CD4-positive, alpha-beta T cell treated with Interferon alpha-2 for 1 hour (primary cell): ENCODE measurements around the gene SECTM1.
"Not testable (repeated sequence)": the region's sequence is repeated elsewhere in the genome, so short reads cannot be mapped to it uniquely, and the experiment has no call there.

Experiments used
- DNase-seq, 2 donors: peaks; one replicate each; pipeline ENCODE4 v3.0.0-alpha.2; 2020 to 2022

Gene SECTM1

DNA sequence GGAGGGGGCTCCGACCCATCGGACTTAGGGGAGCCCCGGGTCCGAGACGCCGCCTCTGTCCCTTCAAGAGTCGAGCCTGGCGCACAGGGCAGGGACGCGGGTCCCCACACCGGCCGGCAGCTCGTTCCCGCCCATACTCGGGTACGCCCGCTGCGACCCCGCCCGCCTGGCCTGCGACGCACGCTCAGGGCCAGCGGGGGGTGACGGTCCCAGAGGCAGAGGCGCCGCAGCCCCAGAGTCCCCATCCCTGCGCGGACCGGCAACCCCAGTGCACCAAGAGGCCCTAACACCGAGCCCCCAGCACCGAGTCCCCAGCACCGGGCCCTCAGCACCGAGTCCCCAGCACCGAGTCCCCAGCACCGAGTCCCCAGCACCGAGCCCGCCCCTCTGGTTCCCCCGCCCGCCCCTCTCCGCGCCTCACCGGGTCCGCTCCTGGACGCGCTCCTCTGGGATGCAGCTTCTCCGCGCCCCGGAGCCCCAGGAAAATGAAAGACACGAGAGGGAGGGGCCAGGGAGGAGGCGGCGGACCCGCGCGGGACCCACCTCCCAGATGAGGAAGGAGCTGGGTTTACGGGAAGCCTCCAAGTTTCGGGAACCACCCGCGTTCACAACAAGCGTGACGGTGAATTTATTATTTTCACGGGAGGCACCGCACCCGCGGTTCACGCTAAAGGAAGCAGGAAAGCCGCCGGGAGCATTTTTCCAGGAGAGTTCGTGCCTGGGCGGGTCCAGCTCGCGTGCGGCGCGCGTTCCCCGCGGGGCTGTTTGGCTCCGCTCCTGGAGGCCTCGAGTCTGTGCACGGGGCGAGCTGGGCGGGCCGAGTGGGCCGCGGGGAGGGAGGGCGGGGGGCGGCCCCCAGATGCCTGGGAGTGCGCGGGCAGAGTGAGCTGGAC is at the start of gene SECTM1:
Gene SECTM1, minus strand, starts transcription at position 488 of the 893 bp plus-strand sequence. CDS start 6,526 bp downstream, outside the sequence.
- peak; percentile 61 to 70 for DNase-seq

- no peak for DNase-seq
Measured at GRCh38 chr17:82382933-82383255, 49.3 kb upstream of the SECTM1 start.

DNA sequence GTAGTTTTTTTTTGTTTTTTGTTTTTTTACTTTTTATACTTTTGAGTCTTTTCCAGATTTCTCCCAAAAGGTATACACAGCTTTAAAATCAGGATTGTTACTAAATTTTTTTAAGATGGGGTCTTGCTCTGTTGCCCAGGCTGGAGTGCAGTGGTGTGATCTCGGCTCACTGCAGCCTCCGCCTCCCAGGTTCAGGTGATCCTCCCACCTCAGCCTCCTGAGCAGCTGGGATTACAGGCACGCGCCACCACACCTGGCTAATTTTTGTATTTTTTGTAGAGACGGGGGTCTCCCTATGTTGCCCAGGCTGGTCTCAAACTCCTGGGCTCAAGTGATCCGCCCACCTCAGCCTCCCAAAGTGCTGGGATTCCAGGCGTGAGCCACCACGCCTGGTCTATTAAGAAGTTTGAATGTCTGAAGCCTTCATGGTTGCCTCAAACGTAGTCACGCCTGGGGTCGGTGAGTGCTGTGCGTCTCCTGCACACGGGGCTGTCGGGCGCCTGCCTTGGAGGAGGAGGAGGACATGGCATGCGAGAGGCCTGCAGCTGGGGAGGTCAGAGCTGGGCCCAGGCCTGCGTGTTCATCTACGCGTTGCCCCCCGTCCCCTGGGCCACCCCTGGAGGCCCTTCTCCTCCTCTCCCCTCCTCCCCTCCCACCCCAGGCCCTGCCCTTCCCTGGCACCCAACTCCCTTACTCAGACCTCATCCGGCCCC is 48.8 kb upstream of the SECTM1 start:
- not testable (repeated sequence) for DNase-seq

DNA sequence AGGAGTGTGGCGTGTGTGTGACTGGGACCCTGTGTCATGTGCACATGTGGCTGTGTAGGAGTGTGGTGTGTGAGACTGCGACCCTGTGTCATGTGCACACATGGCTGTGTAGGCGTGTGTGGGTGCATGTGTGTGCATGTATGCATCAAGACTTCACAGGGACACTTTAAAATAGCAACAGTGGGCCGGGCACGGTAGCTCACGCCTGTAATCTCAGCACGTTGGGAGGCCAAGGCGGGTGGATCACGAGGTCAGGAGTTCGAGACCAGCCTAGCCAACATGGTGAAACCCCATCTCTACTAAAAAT is 48.1 kb upstream of the SECTM1 start:
- not testable (repeated sequence) for DNase-seq

GRCh38 chr17:82380860-82381702 is 47.5 kb upstream of the SECTM1 start:
- DNase-seq, result no peak

- no peak for DNase-seq
Measured at GRCh38 chr17:82378741-82379021, 45.1 kb upstream of the SECTM1 start.

DNA sequence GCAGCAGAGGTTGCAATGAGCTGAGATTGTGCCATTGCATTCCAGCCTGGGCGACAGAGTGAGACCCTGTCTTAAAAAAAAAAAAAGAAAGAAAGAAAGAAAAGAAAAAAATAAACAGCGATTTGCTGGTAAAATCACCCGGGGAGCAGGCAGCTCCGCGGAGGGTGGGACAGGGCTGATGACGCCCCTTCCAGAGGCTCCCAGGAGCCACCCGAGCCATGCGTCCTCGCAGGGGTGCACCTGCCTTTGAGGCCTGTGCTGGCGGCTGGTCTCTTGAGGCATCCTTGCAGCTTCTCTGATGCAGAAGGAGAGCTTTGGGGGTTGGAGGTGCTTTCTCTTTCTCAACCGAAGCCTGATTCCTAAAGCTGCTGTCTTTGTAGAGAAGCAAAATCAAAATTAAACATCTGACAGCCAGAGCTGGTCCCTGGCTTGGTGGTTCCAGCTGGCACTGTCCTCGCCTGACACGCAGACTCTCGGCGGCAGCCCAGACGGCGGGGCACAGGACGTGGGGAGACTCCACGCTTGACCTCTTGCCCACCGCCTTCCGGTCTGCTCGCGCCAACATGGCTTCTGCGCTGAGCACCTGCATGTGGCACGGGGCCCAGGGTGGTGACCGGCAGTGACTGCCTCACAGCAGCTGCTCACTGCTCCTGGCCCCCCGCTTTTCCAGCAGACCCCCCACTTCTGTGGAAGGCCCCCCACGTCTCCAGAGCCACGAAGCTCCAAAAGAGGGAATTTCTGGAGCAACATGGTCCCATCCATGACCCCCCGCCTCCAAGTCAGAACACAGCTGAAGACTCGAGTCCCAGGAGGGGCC is 44.6 kb upstream of the SECTM1 start:
- no peak for DNase-seq

DNA sequence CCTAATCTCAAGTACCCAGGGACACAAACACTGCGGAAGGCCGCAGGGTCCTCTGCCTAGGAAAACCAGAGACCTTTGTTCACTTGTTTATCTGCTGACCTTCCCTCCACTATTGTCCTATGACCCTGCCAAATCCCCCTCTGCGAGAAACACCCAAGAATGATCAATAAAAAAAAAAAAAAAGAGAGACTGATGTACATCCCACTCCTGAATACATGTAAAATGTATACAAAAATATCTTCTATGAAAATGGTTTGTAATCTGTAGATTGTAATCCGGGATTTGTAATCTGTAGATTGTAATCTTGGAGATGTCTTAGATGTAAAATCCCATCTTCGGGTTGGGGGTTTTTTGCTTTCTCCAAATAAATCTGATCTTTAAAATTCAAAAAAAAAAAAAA is 43.7 kb upstream of the SECTM1 start:
- not testable (repeated sequence) for DNase-seq

DNA sequence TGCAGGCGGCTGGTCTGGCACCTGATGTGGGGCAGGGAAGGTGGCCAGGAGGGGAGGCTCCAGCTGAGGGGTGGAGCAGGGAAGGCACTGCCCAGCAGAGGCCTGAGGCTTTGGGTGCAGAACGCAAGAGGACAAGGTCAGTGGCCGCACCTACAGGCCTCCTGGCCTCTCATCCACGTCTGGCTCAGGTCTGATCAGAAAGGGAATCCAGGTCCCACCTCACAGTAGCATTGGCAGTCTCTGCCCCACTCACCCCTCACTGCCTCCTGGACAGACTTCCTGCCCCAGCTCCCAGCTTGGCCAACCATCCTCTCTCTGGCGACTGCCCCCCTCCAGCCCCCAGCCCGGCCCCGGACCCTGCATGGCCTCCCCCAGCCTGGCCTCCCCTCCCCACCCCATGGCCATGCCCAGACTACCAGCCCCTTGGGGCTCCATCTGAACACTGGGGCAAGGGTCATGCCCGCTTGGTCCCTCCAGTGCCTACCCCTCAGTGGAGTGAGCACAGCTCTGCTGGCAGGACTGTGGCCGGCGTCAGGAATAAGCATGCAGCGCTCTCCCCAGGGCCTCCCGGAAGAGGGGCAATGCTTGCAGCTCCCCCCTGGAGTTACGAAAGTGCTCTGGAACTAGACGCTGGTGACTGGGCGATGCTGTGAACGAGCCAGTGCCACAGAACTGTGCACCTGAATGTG is 42.6 kb upstream of the SECTM1 start:
- DNase-seq, result no peak

GRCh38 chr17:82375359-82376041 is 41.9 kb upstream of the SECTM1 start:
- DNase-seq, result no peak

GRCh38 chr17:82374626-82375331 is 41.2 kb upstream of the SECTM1 start:
- DNase-seq, result no peak

DNA sequence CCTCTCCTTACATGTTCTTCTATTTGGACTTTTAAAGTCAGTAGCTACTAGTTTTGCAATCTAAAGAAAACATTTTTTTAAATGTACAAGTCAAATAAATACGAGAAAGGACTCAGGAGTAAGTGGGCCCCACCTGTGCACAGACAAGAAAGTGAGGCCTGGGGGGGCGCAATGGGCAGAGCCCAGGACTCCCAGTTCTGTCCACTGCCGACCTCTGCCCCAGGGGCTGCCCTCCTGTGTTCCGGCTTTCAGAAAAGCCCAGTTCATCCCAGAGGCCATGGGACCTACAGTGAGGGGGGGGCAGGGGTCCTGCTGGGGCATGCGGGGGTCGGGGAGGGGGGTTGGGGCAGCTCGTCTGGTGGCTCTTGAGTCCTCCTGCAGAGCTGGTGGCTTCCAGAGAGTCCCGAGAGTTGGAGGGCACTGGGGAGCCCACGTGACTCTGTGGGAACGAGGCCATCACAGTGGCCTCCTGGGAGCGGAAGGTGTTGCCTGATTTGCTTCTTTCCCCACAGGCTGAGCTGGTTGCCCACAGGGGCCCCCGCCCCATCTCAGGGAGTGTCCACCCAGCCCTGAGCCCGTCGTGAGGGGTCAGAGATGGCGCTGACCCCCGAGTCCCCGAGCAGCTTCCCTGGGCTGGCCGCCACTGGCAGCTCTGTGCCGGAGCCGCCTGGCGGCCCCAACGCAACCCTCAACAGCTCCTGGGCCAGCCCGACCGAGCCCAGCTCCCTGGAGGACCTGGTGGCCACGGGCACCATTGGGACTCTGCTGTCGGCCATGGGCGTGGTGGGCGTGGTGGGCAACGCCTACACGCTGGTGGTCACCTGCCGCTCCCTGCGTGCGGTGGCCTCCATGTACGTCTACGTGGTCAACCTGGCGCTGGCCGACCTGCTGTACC is 40.4 kb upstream of the SECTM1 start:
- DNase-seq, result no peak

- DNase-seq, result not testable (repeated sequence)
Measured at GRCh38 chr17:82373072-82373452, 39.5 kb upstream of the SECTM1 start.

- DNase-seq, result no peak
Measured at GRCh38 chr17:82372249-82373071, 38.9 kb upstream of the SECTM1 start.

DNA sequence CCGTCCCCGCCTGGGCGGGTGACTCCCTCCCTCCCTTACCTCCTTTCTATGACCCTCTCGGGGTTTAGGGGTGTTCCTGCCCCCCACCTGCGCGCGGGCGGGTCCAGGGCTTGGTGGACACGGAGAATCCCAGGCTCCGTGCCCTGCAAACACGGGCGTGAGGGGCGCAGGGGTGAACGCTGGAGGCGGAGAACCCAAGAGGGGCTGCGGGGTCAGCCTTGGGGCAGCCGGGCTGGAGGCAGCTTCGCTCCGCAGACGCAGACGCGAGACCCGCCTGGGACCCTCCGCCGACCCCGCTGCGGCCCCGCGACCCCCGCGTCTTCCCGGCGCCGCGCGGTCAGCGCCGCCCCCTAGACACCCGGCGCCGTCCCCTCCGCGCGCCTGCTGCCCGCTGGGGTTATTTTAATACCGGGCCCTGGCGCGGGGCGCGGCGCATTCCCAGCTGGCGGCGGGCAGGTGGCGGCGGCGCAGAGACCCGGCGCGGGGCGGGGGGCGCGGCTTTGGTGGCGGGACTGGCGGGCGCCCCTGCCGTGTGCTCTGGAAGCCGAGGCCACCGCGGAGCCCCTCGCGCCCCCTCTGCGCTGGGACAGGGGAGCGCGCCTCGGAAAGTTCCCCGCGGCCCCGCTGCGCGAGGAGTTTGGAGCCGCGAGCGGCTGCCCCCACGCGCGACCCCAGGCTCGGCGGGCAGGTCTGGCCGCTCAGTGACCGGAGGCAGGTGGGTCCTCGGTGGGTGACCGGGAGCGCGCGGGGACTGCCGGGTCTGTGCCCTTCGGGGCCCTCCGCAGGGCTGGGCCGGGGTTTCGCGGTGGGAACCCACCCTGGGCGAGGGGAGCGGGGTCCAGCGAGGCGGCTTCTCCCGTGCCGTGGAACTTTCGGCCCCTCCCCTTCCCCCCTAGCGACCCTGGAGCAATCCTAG is 38.0 kb upstream of the SECTM1 start, which contains the start of gene UTS2R:
Gene UTS2R, plus strand, starts transcription at position 433 of the 916 bp plus-strand sequence. CDS start 2,560 bp downstream, outside the sequence.
- DNase-seq, result no peak

DNA sequence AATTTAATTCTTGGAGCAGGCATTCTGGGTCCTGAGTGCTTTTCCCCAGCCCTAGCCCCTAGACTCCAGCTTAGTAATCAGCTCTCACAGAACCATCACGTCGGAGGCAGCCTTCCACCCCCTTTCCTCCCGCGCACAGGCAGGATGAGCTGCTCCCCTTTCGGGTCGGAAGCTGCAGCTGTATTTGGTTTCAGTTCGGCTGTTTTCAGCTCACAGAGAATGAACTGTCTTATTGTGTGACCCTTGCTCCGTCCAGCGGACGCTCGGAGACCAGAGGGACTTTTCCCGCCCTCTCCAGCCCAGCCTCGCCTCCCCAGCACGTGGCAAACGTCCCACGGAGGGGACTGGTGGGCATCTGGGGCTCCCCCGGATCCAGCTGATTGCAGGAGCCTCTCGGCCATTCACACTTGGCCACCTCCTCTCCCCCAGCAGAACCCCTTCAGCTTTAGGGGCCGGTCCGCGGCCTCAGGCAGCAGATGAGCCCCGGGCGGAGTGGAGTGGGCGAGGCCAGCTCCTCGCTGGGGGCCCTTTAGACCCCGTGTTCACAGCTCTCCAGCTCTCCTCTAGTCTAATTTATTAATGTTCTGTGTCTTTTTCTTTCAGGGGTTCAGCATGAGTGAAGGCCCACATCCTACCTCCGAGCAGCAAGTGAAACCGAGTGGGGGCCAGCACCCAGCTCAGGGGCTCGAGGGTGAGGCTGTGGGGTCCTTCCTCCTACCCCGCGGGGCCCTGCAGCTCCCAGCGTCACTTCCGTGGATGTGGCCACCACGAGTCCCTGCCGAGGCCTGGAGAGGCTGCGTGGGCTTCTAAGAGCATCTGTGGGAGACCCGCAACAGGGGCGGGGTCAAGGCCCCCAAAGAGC is 37.1 kb upstream of the SECTM1 start:
- DNase-seq, result peak in 1 of 2 donors; percentile 16

DNA sequence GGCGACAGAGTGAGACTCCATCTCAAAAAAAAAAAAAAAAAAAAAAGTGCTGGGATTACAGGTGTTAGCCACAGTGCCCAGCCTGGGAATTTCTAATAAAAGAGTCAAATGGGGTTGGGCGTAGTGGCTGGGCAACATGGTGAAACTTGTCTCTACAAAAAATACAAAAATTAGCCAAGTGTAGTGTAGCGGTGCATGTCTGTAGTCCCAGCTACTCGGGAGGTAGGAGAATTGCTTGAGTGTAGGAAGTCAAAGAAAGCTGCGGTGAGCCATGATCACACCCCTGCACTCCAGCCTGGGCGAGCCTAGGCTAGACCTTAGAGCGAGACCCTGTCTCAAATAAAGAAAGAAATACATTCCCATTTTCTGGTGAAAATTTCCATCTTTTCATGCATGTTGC is 35.6 kb upstream of the SECTM1 start:
- DNase-seq, result no peak
